HG02759 (cell line): ENCODE measurements around the gene ATAD2B.

Experiments used
- ATAC-seq: cut with Tn5 transposase; IDR thresholded peaks from one replicate; pipeline ENCODE4 v1.9.1; 2021; ENCODE audit warnings: mild to moderate bottlenecking, moderate library complexity; ENCODE audit not compliant: unreplicated experiment

The ATAD2B gene

GRCh38 chr2:23838996-23839395 lies 87.9 kb downstream of the ATAD2B start:
- ATAC-seq: no peak

GRCh38 chr2:23838581-23838980 lies 88.3 kb downstream of the ATAD2B start:
- no peak for ATAC-seq

- no peak for ATAC-seq
These were observed 89.1 kb downstream of the ATAD2B start for GRCh38 chr2:23837871-23838270.

GRCh38 chr2:23836971-23837565 lies 89.9 kb downstream of the ATAD2B start:
- no peak for ATAC-seq

- no peak for ATAC-seq
These were observed 90.4 kb downstream of the ATAD2B start for GRCh38 chr2:23836505-23836904.

- no peak for ATAC-seq
These were observed 90.9 kb downstream of the ATAD2B start for GRCh38 chr2:23835988-23836387.

- ATAC-seq: no peak
These were observed 91.5 kb downstream of the ATAD2B start for GRCh38 chr2:23835423-23835822.

GRCh38 chr2:23828986-23829385 lies 97.9 kb downstream of the ATAD2B start:
- ATAC-seq: no peak

- no peak for ATAC-seq
These were observed 98.5 kb downstream of the ATAD2B start for GRCh38 chr2:23828256-23828980.

- no peak for ATAC-seq
These were observed 99.6 kb downstream of the ATAD2B start for GRCh38 chr2:23827287-23827686.

GRCh38 chr2:23826771-23827170 lies 100.2 kb downstream of the ATAD2B start:
- no peak for ATAC-seq

- ATAC-seq: no peak
These were observed 100.9 kb downstream of the ATAD2B start for GRCh38 chr2:23826040-23826439.

GRCh38 chr2:23824777-23825212 lies 102.1 kb downstream of the ATAD2B start:
- no peak for ATAC-seq

- no peak for ATAC-seq
These were observed 103.1 kb downstream of the ATAD2B start for GRCh38 chr2:23823863-23824262.

- no peak for ATAC-seq
These were observed 112.0 kb downstream of the ATAD2B start for GRCh38 chr2:23814963-23815362.

GRCh38 chr2:23813438-23813837 lies 113.5 kb downstream of the ATAD2B start:
- no peak for ATAC-seq

GRCh38 chr2:23809150-23809549 lies 117.8 kb downstream of the ATAD2B start:
- no peak for ATAC-seq

GRCh38 chr2:23806665-23807249 lies 120.2 kb downstream of the ATAD2B start:
- ATAC-seq: no peak

- ATAC-seq: no peak
These were observed 120.7 kb downstream of the ATAD2B start for GRCh38 chr2:23806201-23806600.

GRCh38 chr2:23803965-23804542 lies 122.9 kb downstream of the ATAD2B start:
- ATAC-seq: no peak

- no peak for ATAC-seq
These were observed 123.5 kb downstream of the ATAD2B start for GRCh38 chr2:23803264-23803964.
